Measurements from ENCODE around the gene ZNF366.

The ZNF366 gene

DNA sequence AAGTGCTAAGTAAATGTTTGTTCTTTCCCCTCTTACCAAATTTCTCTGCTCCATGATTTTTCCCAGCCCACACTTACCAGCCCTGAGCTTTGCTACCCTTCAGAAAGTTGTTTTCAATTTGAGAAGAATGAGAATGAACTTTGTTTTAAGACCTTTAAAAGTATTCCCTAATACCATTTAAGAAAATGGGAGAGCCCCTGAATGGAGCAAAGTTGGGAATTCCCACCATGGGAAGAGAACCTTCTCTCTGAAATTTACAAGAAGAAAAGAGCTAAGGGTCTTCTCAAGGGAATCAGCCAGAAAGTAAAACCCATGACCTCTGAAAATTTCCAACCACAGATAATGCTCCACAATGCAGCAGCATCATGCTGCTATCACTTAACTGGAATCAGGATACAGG lies 17.7 kb downstream of the ZNF366 start:
- no peak for DNase-seq (ENCODE audit: low read depth)

GRCh38 chr5:72488756-72489155 lies 18.5 kb downstream of the ZNF366 start:
- DNase-seq (ENCODE audit: low read depth), result no peak

DNA sequence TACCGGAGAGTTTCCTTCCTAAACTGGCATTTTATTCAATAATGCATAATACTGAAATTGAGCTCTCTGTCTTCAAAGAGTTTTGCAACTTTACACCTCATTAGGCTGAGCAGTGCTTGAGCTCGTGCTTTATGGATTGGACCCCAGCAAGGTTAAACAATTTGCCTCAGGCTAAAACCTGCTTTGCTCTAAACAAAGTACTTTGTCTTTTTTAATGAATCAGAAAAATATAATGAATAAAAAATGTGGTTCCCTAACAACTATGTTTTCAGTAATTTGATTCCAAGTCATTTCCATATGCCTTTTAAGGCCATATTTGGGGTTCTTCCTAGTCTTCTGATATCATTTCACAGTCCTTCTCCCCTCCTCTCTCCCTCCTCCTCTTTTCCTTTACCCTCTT lies 20.0 kb downstream of the ZNF366 start:
- DNase-seq (ENCODE audit: low read depth), result no peak

DNA sequence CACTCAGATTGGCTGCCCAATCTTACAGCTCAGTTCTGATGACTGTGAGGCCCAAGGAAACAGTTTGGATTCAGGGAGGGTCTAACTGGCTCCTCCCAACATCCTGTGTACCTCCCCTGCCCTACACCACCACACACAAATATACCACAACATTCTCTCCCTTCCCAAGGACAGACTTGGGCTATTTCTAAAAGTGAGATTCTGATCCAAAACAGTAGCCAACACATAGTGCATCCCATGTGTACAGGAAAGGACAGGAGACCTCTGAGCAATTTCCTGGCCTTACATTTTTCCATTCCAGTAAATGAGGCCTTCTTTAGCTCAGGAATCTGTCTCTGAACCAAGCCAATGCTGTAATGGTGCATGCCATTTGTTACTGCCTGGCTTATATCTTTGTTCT lies 20.8 kb downstream of the ZNF366 start:
- DNase-seq (ENCODE audit: low read depth), result peak; percentile 72

GRCh38 chr5:72485430-72485974 lies 21.7 kb downstream of the ZNF366 start:
- no peak for DNase-seq (ENCODE audit: low read depth)

DNA sequence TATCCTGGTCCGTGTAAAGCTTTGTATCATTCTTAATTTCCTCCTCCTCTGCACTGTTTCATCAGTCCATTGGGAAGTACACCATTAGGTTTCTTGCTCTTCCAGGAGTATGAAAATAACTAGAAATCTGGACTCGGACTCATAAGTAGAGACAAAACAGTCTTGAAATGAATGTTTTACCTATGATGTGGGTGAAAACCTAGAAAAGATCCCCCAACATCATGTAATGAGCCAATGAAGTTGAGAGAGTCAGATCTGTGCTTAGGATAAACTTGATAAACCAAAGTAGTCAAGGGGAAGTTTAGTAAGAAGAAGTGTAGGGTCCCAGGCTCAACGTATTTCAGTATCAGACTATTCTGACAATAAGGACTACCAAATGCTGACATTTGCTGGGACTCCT lies 25.2 kb downstream of the ZNF366 start:
- no peak for DNase-seq (ENCODE audit: low read depth)

- DNase-seq (ENCODE audit: low read depth), result no peak
Measured at GRCh38 chr5:72480841-72481240, 26.4 kb downstream of the ZNF366 start.

- no peak for DNase-seq (ENCODE audit: low read depth)
Measured at GRCh38 chr5:72479921-72480320, 27.3 kb downstream of the ZNF366 start.

DNA sequence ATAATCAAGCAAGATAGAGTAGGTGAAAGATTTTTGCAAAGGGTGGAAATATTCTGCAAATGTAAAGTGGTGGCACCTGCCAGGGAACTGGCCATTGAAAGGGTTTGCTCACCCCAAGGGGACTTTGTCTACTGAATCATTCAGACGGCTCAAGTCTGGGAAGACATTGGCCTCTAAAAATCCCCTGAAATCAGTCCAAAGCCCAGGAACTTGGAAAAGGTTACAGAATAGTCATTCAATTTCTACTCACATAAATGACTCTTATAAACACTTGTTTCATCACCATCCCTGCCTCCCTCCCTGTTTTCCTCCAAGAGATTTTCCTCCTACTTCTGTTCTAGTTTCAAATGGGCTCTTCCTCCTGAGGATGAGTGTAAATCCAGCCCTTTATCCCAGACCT lies 28.5 kb downstream of the ZNF366 start:
- no peak for DNase-seq (ENCODE audit: low read depth)

DNA sequence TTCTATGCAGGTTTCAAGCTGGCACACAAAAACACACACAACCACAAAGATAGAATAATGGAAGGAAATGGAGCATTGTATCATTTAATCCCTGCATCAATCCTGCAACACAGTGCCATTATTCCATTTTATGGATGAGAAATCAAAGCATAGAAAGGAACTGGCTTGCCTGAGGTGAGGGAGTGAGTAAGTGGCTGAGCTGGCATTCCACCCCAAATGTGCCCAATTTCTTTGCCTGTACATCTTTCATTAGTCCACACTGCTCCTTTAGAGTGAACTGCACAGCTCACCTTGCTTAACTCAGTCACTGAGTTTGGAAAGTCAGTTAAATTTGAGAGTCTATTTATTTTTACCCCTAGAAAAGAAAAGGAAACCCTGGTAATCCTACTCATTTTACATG lies 28.9 kb downstream of the ZNF366 start:
- DNase-seq (ENCODE audit: low read depth), result no peak

- DNase-seq (ENCODE audit: low read depth), result no peak
Measured at GRCh38 chr5:72477644-72478043, 29.6 kb downstream of the ZNF366 start.

DNA sequence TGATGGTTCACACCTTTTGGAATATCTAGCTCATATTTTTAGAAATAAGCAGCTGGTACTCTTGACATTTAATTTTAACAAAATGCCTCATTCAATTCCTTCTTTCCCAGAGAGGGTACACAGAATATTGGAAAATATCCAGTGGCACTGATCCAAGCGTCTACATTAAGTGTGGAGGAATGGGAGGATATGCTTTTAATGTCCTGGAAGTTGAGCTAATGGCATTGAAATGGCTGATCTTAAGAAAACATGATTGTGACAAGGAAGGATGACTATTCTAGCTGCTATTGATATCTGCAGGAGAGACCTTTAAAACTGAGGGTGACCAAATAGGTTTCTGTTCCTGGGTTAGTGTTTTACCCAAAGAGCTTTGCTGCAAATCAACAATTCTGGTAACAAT lies 30.0 kb downstream of the ZNF366 start:
- DNase-seq (ENCODE audit: low read depth), result no peak

- DNase-seq (ENCODE audit: low read depth), result no peak
Measured at GRCh38 chr5:72476721-72477120, 30.5 kb downstream of the ZNF366 start.

DNA sequence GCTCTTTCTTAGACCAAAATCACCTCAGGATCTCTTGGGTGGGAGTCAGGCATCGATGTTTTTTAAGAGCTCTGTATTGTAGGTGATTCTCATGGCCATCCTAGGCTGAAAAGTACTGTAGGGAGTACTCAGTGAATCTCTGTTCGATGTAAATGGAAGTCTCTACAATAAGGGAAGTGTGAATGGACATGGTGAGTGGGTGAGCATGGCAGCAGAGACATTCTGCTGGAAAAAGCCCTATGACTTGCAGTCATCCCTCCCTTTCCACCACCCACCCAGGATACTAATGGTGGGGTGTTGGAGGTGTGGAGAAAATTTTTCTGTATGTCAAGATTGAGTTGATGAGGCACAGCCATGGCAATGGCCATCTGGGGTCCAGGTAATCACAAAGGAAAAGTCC lies 30.9 kb downstream of the ZNF366 start:
- no peak for DNase-seq (ENCODE audit: low read depth)

GRCh38 chr5:72474516-72474915 lies 32.7 kb downstream of the ZNF366 start:
- DNase-seq (ENCODE audit: low read depth), result no peak

GRCh38 chr5:72474046-72474500 lies 33.1 kb downstream of the ZNF366 start:
- no peak for DNase-seq (ENCODE audit: low read depth)

GRCh38 chr5:72472666-72473422 lies 34.4 kb downstream of the ZNF366 start:
- no peak for DNase-seq (ENCODE audit: low read depth)

DNA sequence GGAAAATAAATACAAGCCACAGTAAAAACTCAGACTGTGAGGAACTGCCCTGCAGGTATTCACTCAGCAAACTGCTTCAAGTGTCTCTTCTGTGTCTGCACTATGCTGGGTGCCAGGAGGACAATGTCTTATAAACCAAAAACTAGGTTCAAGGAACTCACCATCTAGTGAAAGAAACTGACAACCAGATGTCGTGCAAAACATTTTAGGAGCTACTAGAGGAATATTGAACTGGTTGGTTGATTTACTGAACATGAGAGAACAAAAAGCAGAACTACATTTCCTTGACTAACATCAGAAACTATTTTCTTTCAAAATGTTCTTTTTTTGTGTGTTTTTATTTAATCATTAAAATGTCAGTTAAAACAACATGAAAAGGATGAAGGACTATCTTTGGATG lies 35.2 kb downstream of the ZNF366 start:
- no peak for DNase-seq (ENCODE audit: low read depth)

- no peak for DNase-seq (ENCODE audit: low read depth)
Measured at GRCh38 chr5:72470826-72471225, 36.4 kb downstream of the ZNF366 start.

- no peak for DNase-seq (ENCODE audit: low read depth)
Measured at GRCh38 chr5:72468606-72469005, 38.6 kb downstream of the ZNF366 start.

DNA sequence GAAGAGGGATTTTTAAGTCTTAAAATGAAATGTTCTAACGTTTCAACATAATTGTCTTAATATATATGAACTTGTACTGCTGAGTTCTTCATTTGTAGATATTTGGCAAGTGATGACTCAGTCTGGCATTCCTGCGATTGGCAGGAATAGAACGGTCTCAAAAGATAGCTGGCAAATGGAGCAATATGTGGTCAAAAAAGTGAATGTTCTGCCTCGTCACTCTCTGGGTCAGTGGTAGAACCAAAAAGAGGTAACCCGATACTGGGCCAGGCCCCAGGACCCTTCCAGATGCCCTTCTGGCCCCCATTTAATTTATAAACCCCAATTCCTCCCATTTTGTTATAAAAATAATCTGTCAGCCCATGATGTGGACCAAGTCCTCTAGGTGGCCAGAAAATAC lies 39.2 kb downstream of the ZNF366 start:
- DNase-seq (ENCODE audit: low read depth), result no peak

DNA sequence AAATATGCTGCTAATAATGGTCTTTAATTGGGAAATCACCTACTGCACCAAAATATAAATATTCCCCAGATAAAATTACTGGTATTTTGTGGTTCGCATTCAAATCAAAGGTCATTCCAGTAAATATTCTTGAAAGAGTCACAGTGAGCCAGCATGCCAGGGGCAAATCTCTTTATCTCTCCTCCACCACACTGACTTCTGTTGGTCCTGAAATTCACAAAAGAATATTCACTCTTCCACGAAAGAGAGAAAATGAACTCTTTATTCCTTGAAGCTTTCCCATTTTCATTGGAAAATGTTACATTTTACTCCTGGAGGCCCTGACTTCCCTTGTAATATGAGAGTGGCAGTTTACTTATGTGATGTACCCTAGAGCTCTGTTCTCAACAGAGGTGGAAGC lies 39.7 kb downstream of the ZNF366 start:
- no peak for DNase-seq (ENCODE audit: low read depth)

DNA sequence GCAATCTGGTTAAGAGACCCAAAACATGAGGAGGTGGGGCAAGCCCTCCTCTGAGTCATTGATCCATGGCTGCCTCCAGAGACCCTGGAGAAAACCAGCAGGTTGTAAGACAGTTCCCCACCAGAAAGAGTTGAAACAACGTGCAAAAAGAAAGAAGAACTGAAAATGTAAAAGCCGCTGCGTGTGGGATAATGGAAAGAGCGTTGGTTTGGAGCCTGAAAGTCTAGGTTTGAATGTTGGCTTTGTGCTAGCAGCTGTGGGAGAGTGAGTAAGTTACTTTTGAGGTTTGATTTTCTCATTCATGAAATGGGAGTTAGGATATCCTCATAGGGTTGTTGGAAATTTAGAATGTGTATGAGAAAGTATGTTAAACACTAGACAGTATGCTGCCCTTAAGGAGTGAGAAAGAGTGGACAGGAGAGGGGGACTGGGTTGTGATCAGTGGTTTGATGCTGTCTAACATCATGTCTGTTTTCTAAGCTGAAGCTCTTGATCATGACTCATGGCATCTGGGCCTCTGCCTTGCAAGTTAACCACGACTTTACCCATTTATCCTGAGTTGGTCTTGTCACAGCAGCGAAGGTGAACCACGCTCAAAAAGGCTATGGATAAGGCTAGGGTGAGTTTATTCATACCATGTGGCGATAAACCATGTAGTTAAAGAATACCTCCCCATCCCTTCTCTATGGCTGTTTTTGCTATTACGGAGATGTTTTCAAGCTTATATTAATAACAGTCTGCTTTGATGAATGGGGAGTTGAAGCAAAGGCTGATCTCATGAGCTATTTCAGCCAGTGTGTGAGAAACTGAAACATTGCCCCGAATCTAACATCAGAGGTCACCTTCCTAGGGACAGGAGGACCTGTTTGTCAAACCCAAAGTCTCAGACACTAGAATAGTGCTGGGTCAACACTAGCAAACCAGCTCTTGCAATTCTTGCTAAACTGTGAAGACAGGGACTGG lies 41.3 kb downstream of the ZNF366 start:
- DNase-seq (ENCODE audit: low read depth), result no peak
